ENCODE data around the gene FANCD2OS. TPM values are rescaled to one million over a fixed set of nuclear protein-coding genes. Genes with fewer than 3 reads are reported as not detected.

Gene FANCD2OS
- total RNA-seq, 1 donor from 2014 or later, result not detected

DNA sequence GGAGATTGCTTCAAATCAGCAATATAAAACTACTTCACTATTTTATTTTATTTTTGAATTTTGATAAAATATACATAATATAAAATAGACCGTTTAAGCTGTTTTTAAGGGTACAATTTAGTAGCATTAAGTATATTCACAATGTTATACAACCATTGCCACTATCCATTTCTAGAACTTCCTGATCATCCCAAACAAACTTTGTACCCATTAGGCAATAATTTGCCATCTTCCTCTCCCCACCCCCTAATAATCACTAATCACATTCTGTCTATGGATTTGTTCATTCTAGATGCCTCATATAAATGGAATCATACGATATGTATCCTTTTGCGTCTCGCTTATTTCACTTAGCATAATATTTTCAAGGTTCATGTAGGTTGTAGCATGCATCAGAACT lies 53.0 kb downstream of the FANCD2OS start:
- peaks cover 8% of the 10 kb centered on the region for H3K4me1 Mint-ChIP-seq (ENCODE audit: low read depth, unreplicated experiment)
- H3K36me3 Mint-ChIP-seq (ENCODE audit: low read depth, unreplicated experiment), result no peaks in the 10 kb centered on the region
- H3K79me2 ChIP-seq (ENCODE audit: insufficient read depth, low read length), result no peaks in the 10 kb centered on the region
- H3K9me3 ChIP-seq (ENCODE audit: insufficient read depth, low read depth, low read length), result no peaks in the 10 kb centered on the region
- no peak overlapping the region for H3K4me3 ChIP-seq (ENCODE audit: insufficient read depth, low read depth, low read length)
- H4K20me1 ChIP-seq (ENCODE audit: insufficient read depth, low read length), result no peaks in the 10 kb centered on the region
- peaks cover 3% of the 10 kb centered on the region for H3K4me1 ChIP-seq (ENCODE audit: insufficient read depth, low read length)
- FAIRE-seq (no peak), DNase-seq (ENCODE audit: low read depth) (no peak)
- H3K4me3 Mint-ChIP-seq (ENCODE audit: unreplicated experiment), result no peak overlapping the region
- no peaks in the 10 kb centered on the region for H3K27me3 Mint-ChIP-seq (ENCODE audit: low read depth, unreplicated experiment)
- H2AFZ ChIP-seq (ENCODE audit: low read depth, low read length), result no peak overlapping the region
- H3K4me2 ChIP-seq (ENCODE audit: low read length), result no peak overlapping the region
- H3K36me3 ChIP-seq (ENCODE audit: insufficient read depth, low read length), result no peaks in the 10 kb centered on the region
- H3K9ac ChIP-seq (ENCODE audit: low read length), result no peak overlapping the region
- TF ChIP-seq EZH2 (IDR thresholded peaks at IDR 0.05; ENCODE audit: insufficient read depth, low read length), result no peak
- TF ChIP-seq, protein P1, sequence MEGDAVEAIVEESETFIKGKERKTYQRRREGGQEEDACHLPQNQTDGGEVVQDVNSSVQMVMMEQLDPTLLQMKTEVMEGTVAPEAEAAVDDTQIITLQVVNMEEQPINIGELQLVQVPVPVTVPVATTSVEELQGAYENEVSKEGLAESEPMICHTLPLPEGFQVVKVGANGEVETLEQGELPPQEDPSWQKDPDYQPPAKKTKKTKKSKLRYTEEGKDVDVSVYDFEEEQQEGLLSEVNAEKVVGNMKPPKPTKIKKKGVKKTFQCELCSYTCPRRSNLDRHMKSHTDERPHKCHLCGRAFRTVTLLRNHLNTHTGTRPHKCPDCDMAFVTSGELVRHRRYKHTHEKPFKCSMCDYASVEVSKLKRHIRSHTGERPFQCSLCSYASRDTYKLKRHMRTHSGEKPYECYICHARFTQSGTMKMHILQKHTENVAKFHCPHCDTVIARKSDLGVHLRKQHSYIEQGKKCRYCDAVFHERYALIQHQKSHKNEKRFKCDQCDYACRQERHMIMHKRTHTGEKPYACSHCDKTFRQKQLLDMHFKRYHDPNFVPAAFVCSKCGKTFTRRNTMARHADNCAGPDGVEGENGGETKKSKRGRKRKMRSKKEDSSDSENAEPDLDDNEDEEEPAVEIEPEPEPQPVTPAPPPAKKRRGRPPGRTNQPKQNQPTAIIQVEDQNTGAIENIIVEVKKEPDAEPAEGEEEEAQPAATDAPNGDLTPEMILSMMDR (IDR thresholded peaks at IDR 0.05; ENCODE audit: insufficient read depth, low read depth, low read length), result no peak
- no peak overlapping the region for H3K27ac Mint-ChIP-seq (ENCODE audit: unreplicated experiment)
- no peaks in the 10 kb centered on the region for H3K9me3 Mint-ChIP-seq (ENCODE audit: unreplicated experiment)
- no peak overlapping the region for H3K27ac ChIP-seq (ENCODE audit: low read depth, low read length)
- no peaks in the 10 kb centered on the region for H3K27me3 ChIP-seq (ENCODE audit: insufficient read depth, low read length)

Other genes starting within 250 kb of the FANCD2OS start
- gene CIDEC, start 228.0 kb downstream of the FANCD2OS start, total RNA-seq, result not detected in 2 replicates
- 31.7 and 33.6 TPM in 2 replicates for gene JAGN1, start 217.6 kb downstream of the FANCD2OS start, total RNA-seq
- 3.7 and 4.6 TPM in 2 replicates for gene IL17RE, start 205.4 kb downstream of the FANCD2OS start, total RNA-seq
- gene IL17RC, start 191.2 kb downstream of the FANCD2OS start, total RNA-seq, result 20.1 and 23.9 TPM in 2 replicates
- 18.8 and 26.2 TPM in 2 replicates for gene CRELD1, start 174.4 kb downstream of the FANCD2OS start, total RNA-seq
- gene PRRT3, start 155.8 kb downstream of the FANCD2OS start, total RNA-seq, result 2.2 and 2.4 TPM in 2 replicates
- 59.7 and 61.0 TPM in 2 replicates for gene EMC3, start 121.4 kb downstream of the FANCD2OS start, total RNA-seq
- gene FANCD2, start 81.8 kb downstream of the FANCD2OS start, total RNA-seq, result 2.8 and 3.7 TPM in 2 replicates
- gene BRK1, start 7.4 kb upstream of the FANCD2OS start, total RNA-seq, result 120 and 136 TPM in 2 replicates
- 34.6 and 39.1 TPM in 2 replicates for gene VHL, start 33.5 kb upstream of the FANCD2OS start, total RNA-seq
- gene IRAK2, start 56.7 kb upstream of the FANCD2OS start, total RNA-seq, result 2.0 and 2.1 TPM in 2 replicates
- 28.8 and 29.5 TPM in 2 replicates for gene TATDN2, start 140.2 kb upstream of the FANCD2OS start, total RNA-seq
- gene GHRL, start 184.7 kb upstream of the FANCD2OS start, total RNA-seq, result not detected in 2 replicates
- 233 and 245 TPM in 2 replicates for gene SEC13, start 212.9 kb upstream of the FANCD2OS start, total RNA-seq

All from astrocyte (in vitro differentiated cells and primary cell).